Gastroesophageal sphincter (tissue), 3 donors: ENCODE measurements around the gene TENT5A.

Experiments used
- CTCF ChIP-seq, 4 experiments: fragments of 200-600 bp in 2 of 4; fragments of 450-650 bp in 2 of 4; sonication (generic) in 1 of 4; IDR thresholded peaks; one replicate each; pipeline ENCODE4 v1.5.1; 2017 to 2019; ENCODE audit warnings: antibody characterized with exemption in 4 of 4, mild to moderate bottlenecking in 2 of 4, moderate library complexity in 2 of 4
- EP300 ChIP-seq: sonication (generic); formaldehyde crosslinking; IDR thresholded peaks from one replicate; pipeline ENCODE4 v1.6.1; 2017; ENCODE audit warnings: antibody characterized with exemption, mild to moderate bottlenecking
- POLR2A ChIP-seq, 2 donors: fragments of 450-650 bp; IDR thresholded peaks; one replicate each; pipeline ENCODE4 v1.6.1; 2017; ENCODE audit warnings: antibody characterized with exemption in 2 of 2, mild to moderate bottlenecking in 2 of 2, moderate library complexity in 1 of 2
- POLR2AphosphoS5 ChIP-seq: sonication (generic); formaldehyde crosslinking; IDR thresholded peaks from one replicate; pipeline ENCODE4 v1.6.1; 2017; ENCODE audit warnings: antibody characterized with exemption

GRCh38 chr6:81759782-81760181, 7.3 kb upstream of the TENT5A start:
- TF ChIP-seq POLR2A (IDR thresholded peaks at IDR 0.05) (no peak), CTCF (IDR thresholded peaks at IDR 0.05) (no peak), EP300 (no peak), POLR2AphosphoS5 (no peak)
